Measurements from ENCODE around the gene ZDHHC14.
"Not testable (repeated sequence)": the region's sequence is repeated elsewhere in the genome, so short reads cannot be mapped to it uniquely, and the experiment has no call there.

ZDHHC14 gene

GRCh38 chr6:157370755-157371154 is 10.2 kb upstream of the ZDHHC14 start:
- Mint-ChIP-seq H3K27ac (no peak overlapping the region), H3K4me3 (no peak overlapping the region), H3K36me3 (ENCODE audit: low read depth) (no peaks in the 10 kb centered on the region), H3K9me3 (no peaks in the 10 kb centered on the region), H3K27me3 (ENCODE audit: low read depth) (peaks cover 65% of the 10 kb centered on the region), H3K4me1 (ENCODE audit: low read depth) (peaks cover 11% of the 10 kb centered on the region)

- H3K9me3 Mint-ChIP-seq, result no peaks in the 10 kb centered on the region
- peaks cover 59% of the 10 kb centered on the region for H3K27me3 Mint-ChIP-seq (ENCODE audit: low read depth)
- no peaks in the 10 kb centered on the region for H3K36me3 Mint-ChIP-seq (ENCODE audit: low read depth)
- H3K4me1 Mint-ChIP-seq (ENCODE audit: low read depth), result peaks cover 16% of the 10 kb centered on the region
- H3K4me3 Mint-ChIP-seq, result no peak overlapping the region
- no peak overlapping the region for H3K27ac Mint-ChIP-seq
These were observed 8.3 kb upstream of the ZDHHC14 start for GRCh38 chr6:157372501-157373280.

- Mint-ChIP-seq H3K36me3 (ENCODE audit: low read depth) (no peaks in the 10 kb centered on the region), H3K27ac (no peak overlapping the region), H3K27me3 (ENCODE audit: low read depth) (peaks cover 44% of the 10 kb centered on the region), H3K4me3 (no peak overlapping the region), H3K4me1 (ENCODE audit: low read depth) (peaks cover 12% of the 10 kb centered on the region), H3K9me3 (no peaks in the 10 kb centered on the region)
These were observed 6.0 kb upstream of the ZDHHC14 start for GRCh38 chr6:157374889-157375443.

GRCh38 chr6:157376241-157376640 is 4.7 kb upstream of the ZDHHC14 start:
- H3K4me3 Mint-ChIP-seq, result no peak overlapping the region
- no peaks in the 10 kb centered on the region for H3K36me3 Mint-ChIP-seq (ENCODE audit: low read depth)
- H3K27me3 Mint-ChIP-seq (ENCODE audit: low read depth), result peaks cover 34% of the 10 kb centered on the region
- H3K9me3 Mint-ChIP-seq, result no peaks in the 10 kb centered on the region
- peaks cover 11% of the 10 kb centered on the region for H3K4me1 Mint-ChIP-seq (ENCODE audit: low read depth)
- no peak overlapping the region for H3K27ac Mint-ChIP-seq

GRCh38 chr6:157376706-157377230 is 4.2 kb upstream of the ZDHHC14 start:
- Mint-ChIP-seq H3K36me3 (ENCODE audit: low read depth) (no peaks in the 10 kb centered on the region), H3K27ac (no peak overlapping the region), H3K4me1 (ENCODE audit: low read depth) (peaks cover 11% of the 10 kb centered on the region), H3K4me3 (peak overlapping the region; percentile 15), H3K9me3 (no peaks in the 10 kb centered on the region), H3K27me3 (ENCODE audit: low read depth) (peaks cover 30% of the 10 kb centered on the region)

- H3K27ac Mint-ChIP-seq, result peak overlapping the region; percentile 65
- no peaks in the 10 kb centered on the region for H3K9me3 Mint-ChIP-seq
- H3K4me3 Mint-ChIP-seq, result peak overlapping the region; percentile 81
- H3K4me1 Mint-ChIP-seq (ENCODE audit: low read depth), result peaks cover 28% of the 10 kb centered on the region
- H3K27me3 Mint-ChIP-seq (ENCODE audit: low read depth), result peaks cover 22% of the 10 kb centered on the region
- H3K36me3 Mint-ChIP-seq (ENCODE audit: low read depth), result peaks cover 8% of the 10 kb centered on the region
These were observed 1.1 kb upstream of the ZDHHC14 start for GRCh38 chr6:157379656-157380457.

- Mint-ChIP-seq H3K4me1 (ENCODE audit: low read depth) (peaks cover 29% of the 10 kb centered on the region), H3K27me3 (ENCODE audit: low read depth) (peaks cover 18% of the 10 kb centered on the region), H3K9me3 (no peaks in the 10 kb centered on the region), H3K36me3 (ENCODE audit: low read depth) (peaks cover 9% of the 10 kb centered on the region), H3K27ac (peak overlapping the region; percentile 65), H3K4me3 (peak overlapping the region; percentile 81)
These were observed 572 bp upstream of the ZDHHC14 start for GRCh38 chr6:157380458-157380778.

GRCh38 chr6:157381631-157382621 is 936 bp downstream of the ZDHHC14 start:
- Mint-ChIP-seq H3K27me3 (ENCODE audit: low read depth) (peaks cover 8% of the 10 kb centered on the region), H3K27ac (peak overlapping the region; percentile 60), H3K4me1 (ENCODE audit: low read depth) (peaks cover 28% of the 10 kb centered on the region), H3K9me3 (no peaks in the 10 kb centered on the region), H3K4me3 (peak overlapping the region; percentile 87), H3K36me3 (ENCODE audit: low read depth) (peaks cover 13% of the 10 kb centered on the region)

GRCh38 chr6:157382821-157383220 is 1.8 kb downstream of the ZDHHC14 start:
- H3K27ac Mint-ChIP-seq, result peak overlapping the region; percentile 27
- peaks cover 28% of the 10 kb centered on the region for H3K4me1 Mint-ChIP-seq (ENCODE audit: low read depth)
- H3K4me3 Mint-ChIP-seq, result peak overlapping the region; percentile 87
- no peaks in the 10 kb centered on the region for H3K9me3 Mint-ChIP-seq
- peaks cover 7% of the 10 kb centered on the region for H3K27me3 Mint-ChIP-seq (ENCODE audit: low read depth)
- peaks cover 13% of the 10 kb centered on the region for H3K36me3 Mint-ChIP-seq (ENCODE audit: low read depth)

GRCh38 chr6:157383471-157383870 is 2.5 kb downstream of the ZDHHC14 start:
- no peaks in the 10 kb centered on the region for H3K9me3 Mint-ChIP-seq

GRCh38 chr6:157384962-157385361 is 4.0 kb downstream of the ZDHHC14 start:
- Mint-ChIP-seq H3K4me1 (ENCODE audit: low read depth) (peaks cover 24% of the 10 kb centered on the region), H3K36me3 (ENCODE audit: low read depth) (peaks cover 20% of the 10 kb centered on the region)
- H3K27me3 Mint-ChIP-seq (ENCODE audit: low read depth); H3K9me3 Mint-ChIP-seq; H3K27ac Mint-ChIP-seq; H3K4me3 Mint-ChIP-seq: not testable (repeated sequence)

More at GRCh38 chr6:157383471-157383870, 2.5 kb downstream of the ZDHHC14 start:
- H3K4me3 Mint-ChIP-seq, result peak overlapping the region; percentile 87
- peaks cover 7% of the 10 kb centered on the region for H3K27me3 Mint-ChIP-seq (ENCODE audit: low read depth)
- H3K27ac Mint-ChIP-seq, result no peak overlapping the region
- H3K36me3 Mint-ChIP-seq (ENCODE audit: low read depth), result peaks cover 16% of the 10 kb centered on the region
- H3K4me1 Mint-ChIP-seq (ENCODE audit: low read depth), result peaks cover 28% of the 10 kb centered on the region

- Mint-ChIP-seq H3K27ac (no peak overlapping the region), H3K36me3 (ENCODE audit: low read depth) (peaks cover 24% of the 10 kb centered on the region), H3K27me3 (ENCODE audit: low read depth) (peaks cover 7% of the 10 kb centered on the region), H3K4me3 (peak overlapping the region; percentile 17), H3K4me1 (ENCODE audit: low read depth) (peaks cover 24% of the 10 kb centered on the region), H3K9me3 (peaks cover 6% of the 10 kb centered on the region)
These were observed 4.5 kb downstream of the ZDHHC14 start for GRCh38 chr6:157385482-157385881.

- Mint-ChIP-seq H3K4me3 (no peak overlapping the region), H3K27me3 (ENCODE audit: low read depth) (peaks cover 7% of the 10 kb centered on the region), H3K27ac (no peak overlapping the region), H3K4me1 (ENCODE audit: low read depth) (peaks cover 24% of the 10 kb centered on the region), H3K36me3 (ENCODE audit: low read depth) (peaks cover 27% of the 10 kb centered on the region), H3K9me3 (peaks cover 10% of the 10 kb centered on the region)
These were observed 5.0 kb downstream of the ZDHHC14 start for GRCh38 chr6:157386023-157386422.

- Mint-ChIP-seq H3K4me1 (ENCODE audit: low read depth) (peaks cover 24% of the 10 kb centered on the region), H3K27ac (no peak overlapping the region), H3K4me3 (no peak overlapping the region), H3K27me3 (ENCODE audit: low read depth) (peaks cover 7% of the 10 kb centered on the region), H3K36me3 (ENCODE audit: low read depth) (peaks cover 29% of the 10 kb centered on the region), H3K9me3 (peaks cover 14% of the 10 kb centered on the region)
These were observed 5.5 kb downstream of the ZDHHC14 start for GRCh38 chr6:157386454-157386853.
